ENCODE data around the gene ZNF780B.
A peak's percentile ranks its signal among the peaks of the same experiment; 100 is the strongest.

ZNF780B gene

GRCh38 chr19:39996218-39996810 is 59.7 kb downstream of the ZNF780B start:
- peak; percentile 10 for DNase-seq
- Mint-ChIP-seq H3K4me3 (peak overlapping the region; percentile 99), H3K27ac (peak overlapping the region; percentile 73)

GRCh38 chr19:39995794-39996193 is 60.2 kb downstream of the ZNF780B start:
- TF ChIP-seq, protein P1, sequence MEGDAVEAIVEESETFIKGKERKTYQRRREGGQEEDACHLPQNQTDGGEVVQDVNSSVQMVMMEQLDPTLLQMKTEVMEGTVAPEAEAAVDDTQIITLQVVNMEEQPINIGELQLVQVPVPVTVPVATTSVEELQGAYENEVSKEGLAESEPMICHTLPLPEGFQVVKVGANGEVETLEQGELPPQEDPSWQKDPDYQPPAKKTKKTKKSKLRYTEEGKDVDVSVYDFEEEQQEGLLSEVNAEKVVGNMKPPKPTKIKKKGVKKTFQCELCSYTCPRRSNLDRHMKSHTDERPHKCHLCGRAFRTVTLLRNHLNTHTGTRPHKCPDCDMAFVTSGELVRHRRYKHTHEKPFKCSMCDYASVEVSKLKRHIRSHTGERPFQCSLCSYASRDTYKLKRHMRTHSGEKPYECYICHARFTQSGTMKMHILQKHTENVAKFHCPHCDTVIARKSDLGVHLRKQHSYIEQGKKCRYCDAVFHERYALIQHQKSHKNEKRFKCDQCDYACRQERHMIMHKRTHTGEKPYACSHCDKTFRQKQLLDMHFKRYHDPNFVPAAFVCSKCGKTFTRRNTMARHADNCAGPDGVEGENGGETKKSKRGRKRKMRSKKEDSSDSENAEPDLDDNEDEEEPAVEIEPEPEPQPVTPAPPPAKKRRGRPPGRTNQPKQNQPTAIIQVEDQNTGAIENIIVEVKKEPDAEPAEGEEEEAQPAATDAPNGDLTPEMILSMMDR (IDR thresholded peaks at IDR 0.05), result no peak
- peaks cover 41% of the 10 kb centered on the region for H3K9me3 Mint-ChIP-seq
- H3K27ac Mint-ChIP-seq, result no peak overlapping the region
- peaks cover 3% of the 10 kb centered on the region for H3K27me3 Mint-ChIP-seq (ENCODE audit: low read depth, poor library complexity)
- H3K4me1 Mint-ChIP-seq, result peaks cover 29% of the 10 kb centered on the region
- peaks cover 54% of the 10 kb centered on the region for H3K36me3 Mint-ChIP-seq (ENCODE audit: low read depth)
- DNase-seq, result no peak
- peak overlapping the region; percentile 99 for H3K4me3 Mint-ChIP-seq

More at GRCh38 chr19:39996218-39996810, 59.7 kb downstream of the ZNF780B start:
- Mint-ChIP-seq H3K27me3 (ENCODE audit: low read depth, poor library complexity) (peaks cover 3% of the 10 kb centered on the region), H3K36me3 (ENCODE audit: low read depth) (peaks cover 53% of the 10 kb centered on the region), H3K4me1 (peaks cover 29% of the 10 kb centered on the region), H3K9me3 (peaks cover 41% of the 10 kb centered on the region)
- TF ChIP-seq, protein P1 (IDR thresholded peaks at IDR 0.05), result no peak

DNA sequence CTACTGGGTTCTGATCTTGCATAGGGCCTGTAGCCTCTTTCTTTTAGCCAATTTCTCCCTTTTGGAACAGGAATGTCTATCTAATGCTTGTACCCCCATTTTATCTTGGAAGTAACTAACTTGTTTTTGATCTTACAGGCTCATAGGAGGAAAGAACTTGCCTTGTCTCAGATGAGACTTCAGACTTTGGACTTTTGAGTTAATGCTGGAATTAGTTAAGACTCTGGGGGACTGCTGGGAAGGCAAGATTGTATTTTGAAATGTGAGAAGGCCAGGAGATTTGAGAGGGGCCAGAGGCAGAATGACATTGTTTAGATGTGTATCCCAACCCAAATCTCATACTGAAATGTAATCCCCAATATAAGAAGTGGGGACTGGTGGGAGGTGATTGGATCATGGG is 61.7 kb downstream of the ZNF780B start:
- Mint-ChIP-seq H3K36me3 (ENCODE audit: low read depth) (peaks cover 56% of the 10 kb centered on the region), H3K4me1 (peaks cover 29% of the 10 kb centered on the region), H3K4me3 (no peak overlapping the region), H3K27me3 (ENCODE audit: low read depth, poor library complexity) (peaks cover 3% of the 10 kb centered on the region), H3K27ac (no peak overlapping the region), H3K9me3 (peaks cover 49% of the 10 kb centered on the region)
- no peak for DNase-seq
- TF ChIP-seq, protein P1 (IDR thresholded peaks at IDR 0.05), result no peak

- Mint-ChIP-seq H3K27me3 (ENCODE audit: low read depth, poor library complexity) (peaks cover 3% of the 10 kb centered on the region), H3K9me3 (peaks cover 54% of the 10 kb centered on the region), H3K36me3 (ENCODE audit: low read depth) (peaks cover 62% of the 10 kb centered on the region), H3K27ac (no peak overlapping the region), H3K4me3 (no peak overlapping the region), H3K4me1 (peaks cover 29% of the 10 kb centered on the region)
- no peak for DNase-seq
- TF ChIP-seq, protein P1 (IDR thresholded peaks at IDR 0.05), result no peak
Observed at GRCh38 chr19:39993605-39994004, 62.4 kb downstream of the ZNF780B start.

- Mint-ChIP-seq H3K4me1 (no peaks in the 10 kb centered on the region), H3K9me3 (peaks cover 72% of the 10 kb centered on the region), H3K27me3 (ENCODE audit: low read depth, poor library complexity) (peaks cover 5% of the 10 kb centered on the region), H3K36me3 (ENCODE audit: low read depth) (peaks cover 84% of the 10 kb centered on the region), H3K4me3 (no peak overlapping the region), H3K27ac (no peak overlapping the region)
- TF ChIP-seq, protein P1 (IDR thresholded peaks at IDR 0.05), result no peak
- DNase-seq, result no peak
Observed at GRCh38 chr19:39987596-39987995, 68.4 kb downstream of the ZNF780B start.

DNA sequence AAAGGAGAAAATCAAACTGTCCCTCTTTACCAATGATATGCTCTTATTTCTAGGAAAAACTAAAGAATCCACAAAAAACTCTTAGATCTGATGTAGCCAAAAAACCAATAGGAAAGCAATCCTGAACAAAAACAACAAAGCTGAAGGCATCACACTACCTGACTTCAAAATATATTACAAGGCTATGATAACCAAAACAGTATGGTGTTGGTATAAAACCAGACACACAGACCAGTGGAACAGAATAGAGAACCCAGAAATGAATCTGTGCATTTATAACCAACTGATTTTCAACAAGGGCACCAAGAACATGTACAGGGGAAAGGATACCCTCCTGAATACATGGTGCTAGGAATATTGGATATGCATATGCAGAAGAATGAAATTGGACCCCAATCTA is 68.9 kb downstream of the ZNF780B start:
- Mint-ChIP-seq H3K4me3 (no peak overlapping the region), H3K9me3 (peaks cover 76% of the 10 kb centered on the region), H3K27ac (no peak overlapping the region), H3K4me1 (no peaks in the 10 kb centered on the region), H3K27me3 (ENCODE audit: low read depth, poor library complexity) (peaks cover 5% of the 10 kb centered on the region), H3K36me3 (ENCODE audit: low read depth) (peaks cover 84% of the 10 kb centered on the region)
- TF ChIP-seq, protein P1 (IDR thresholded peaks at IDR 0.05), result no peak
- DNase-seq, result no peak

All from nephron progenitor cell (in vitro differentiated cells).